ENCODE results near the gene STK32C.

DNA sequence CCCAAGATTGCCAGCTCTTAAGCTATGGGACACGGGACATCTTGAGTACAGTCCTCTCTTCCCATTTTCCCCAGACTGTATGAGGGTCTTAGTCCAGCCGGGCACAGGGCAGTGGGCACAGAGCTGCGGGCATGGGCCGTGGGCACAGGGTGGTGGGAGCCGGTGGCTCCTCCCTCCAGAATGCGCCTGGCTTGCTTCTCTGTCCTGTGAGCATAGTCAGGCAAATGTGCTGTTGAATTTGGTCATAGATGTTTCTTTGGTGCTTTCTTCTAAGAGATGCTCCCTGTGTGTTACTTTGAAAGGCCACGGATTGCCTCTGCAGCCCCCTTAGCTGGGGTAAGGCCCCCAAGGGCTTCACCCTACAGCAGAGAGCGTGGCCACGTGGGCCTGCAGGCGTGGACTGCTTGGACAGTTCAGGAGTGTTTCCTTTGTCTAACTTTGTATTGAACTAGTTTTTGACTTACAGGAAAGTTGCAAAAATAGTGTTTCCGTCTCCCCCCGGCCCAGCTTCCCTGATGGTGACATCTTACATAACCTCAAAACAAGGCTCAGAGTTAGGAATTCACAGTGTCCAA lies 49.0 kb upstream of the STK32C start:
- TF ChIP-seq, protein P1, sequence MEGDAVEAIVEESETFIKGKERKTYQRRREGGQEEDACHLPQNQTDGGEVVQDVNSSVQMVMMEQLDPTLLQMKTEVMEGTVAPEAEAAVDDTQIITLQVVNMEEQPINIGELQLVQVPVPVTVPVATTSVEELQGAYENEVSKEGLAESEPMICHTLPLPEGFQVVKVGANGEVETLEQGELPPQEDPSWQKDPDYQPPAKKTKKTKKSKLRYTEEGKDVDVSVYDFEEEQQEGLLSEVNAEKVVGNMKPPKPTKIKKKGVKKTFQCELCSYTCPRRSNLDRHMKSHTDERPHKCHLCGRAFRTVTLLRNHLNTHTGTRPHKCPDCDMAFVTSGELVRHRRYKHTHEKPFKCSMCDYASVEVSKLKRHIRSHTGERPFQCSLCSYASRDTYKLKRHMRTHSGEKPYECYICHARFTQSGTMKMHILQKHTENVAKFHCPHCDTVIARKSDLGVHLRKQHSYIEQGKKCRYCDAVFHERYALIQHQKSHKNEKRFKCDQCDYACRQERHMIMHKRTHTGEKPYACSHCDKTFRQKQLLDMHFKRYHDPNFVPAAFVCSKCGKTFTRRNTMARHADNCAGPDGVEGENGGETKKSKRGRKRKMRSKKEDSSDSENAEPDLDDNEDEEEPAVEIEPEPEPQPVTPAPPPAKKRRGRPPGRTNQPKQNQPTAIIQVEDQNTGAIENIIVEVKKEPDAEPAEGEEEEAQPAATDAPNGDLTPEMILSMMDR (IDR thresholded peaks at IDR 0.05) = no peak
- no peak for TF ChIP-seq POLR2A (IDR thresholded peaks at IDR 0.05)

Measured in body of pancreas (tissue), 4 donors.